UCSD-AML1 (cell line): ENCODE measurements around the gene USP7.
A peak's percentile ranks its signal among the peaks of the same experiment; 100 is the strongest.

Source experiments
- DNase-seq: peaks from one replicate; lab custom pipeline; 2025; ENCODE audit not compliant: unreplicated experiment; lab: John Stamatoyannopoulos, UW

The USP7 gene

GRCh38 chr16:8953064-8953463 is 10.6 kb downstream of the USP7 start:
- no peak for DNase-seq

DNA sequence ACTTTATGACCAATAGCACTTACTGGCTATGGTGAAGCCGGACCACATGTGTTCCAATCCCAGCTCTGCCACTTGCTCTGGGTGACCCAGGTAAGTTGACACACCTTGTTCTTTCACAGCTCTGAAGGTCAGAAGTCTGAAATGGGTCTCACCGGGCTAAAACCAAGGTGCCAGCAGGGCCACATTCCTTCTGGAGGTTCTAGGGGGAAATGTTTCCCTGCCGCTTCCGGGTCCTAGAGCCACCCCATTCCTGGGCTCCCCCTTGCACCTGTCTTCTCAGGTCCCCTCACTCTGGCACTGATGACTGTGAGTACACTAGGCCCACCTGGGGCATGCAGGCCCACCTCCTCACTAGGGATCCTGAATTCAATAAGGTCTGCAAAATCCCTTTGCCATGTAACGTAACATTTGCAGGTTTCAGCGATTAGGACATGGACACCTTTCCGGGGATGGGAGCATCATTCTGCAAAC is 11.4 kb downstream of the USP7 start:
- DNase-seq = no peak

DNA sequence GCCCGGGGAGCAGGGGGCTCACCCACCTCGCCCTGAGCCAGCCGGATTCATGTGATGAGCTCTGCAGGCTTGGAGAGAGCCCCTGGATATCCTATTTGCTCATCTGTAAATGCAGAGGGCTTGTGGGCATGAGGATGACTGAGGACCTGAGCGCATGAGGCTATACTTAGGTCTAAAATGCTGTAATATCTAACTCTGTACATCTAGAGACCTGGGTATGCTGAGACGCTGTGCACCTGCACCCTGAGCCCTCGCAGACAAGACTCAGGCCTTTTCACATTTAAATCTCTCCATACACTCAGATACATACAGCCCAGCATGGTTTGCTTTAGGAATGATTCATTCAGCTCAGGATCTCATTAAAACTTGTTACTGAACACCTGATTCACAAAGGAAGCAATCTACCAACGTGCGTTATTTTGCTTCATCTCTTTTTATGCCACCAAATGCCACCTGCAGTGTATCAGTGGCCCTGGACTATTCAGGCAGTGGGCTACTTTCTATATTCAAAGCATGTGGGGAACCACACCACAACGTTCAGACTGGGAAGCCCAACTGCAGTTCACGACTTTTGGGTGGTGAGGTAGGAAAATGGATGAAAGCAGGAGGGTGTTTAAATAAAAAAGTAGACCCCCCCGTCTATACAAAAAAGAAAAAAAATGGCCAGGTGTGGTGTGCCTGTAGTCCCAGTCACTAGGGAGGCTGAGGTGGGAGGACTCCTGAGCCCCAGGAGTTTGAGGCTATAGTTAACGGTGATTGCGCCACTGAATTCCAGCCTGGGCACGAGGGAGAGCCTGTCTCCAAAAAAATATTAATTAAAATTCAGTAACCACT is 12.0 kb downstream of the USP7 start:
- no peak for DNase-seq

- no peak for DNase-seq
These were observed 13.1 kb downstream of the USP7 start for GRCh38 chr16:8950580-8951077.

- no peak for DNase-seq
These were observed 13.9 kb downstream of the USP7 start for GRCh38 chr16:8949536-8950418.

DNA sequence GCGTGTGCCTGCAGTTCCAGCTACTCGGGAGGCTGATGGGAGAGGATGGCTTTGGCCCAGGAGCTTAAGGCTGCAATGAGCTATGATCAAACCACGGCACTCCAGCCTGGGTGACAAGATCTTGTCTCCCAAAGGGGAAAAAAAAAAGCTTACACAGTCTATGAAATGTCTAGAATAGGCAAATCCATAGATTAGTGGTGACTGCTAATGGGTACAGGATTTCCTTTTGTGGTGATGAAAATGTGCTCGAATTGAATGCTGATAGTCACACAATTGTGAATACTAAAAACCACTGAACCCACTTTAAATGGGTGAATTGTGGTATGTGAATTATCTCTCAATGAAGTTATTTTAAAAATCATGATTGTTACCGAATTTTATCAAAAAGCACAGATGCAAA is 14.9 kb downstream of the USP7 start:
- no peak for DNase-seq

DNA sequence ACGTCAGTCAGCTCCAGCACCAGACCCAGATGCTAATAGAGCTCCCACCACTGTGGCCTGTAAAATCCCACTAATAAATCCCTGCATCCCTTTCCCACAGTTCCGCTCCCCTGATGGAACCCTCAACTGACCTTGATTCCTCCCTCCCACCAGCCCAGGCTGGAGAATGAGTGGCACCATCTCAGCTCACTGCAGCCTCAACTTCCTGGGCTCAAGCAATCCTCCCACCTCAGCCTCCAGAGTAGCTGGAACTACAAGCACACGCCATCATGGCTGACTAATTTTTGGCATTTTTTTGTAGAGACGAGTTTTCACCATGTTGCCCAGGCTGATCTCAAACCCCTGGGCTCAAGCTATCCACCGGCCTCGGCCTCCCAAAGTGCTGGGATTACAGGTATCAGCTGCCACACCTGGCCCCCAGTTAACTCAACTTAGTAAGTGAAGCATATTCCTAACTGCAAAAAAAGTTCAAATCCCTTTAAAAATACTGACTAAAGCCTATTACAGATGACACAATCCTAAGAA is 15.6 kb downstream of the USP7 start:
- DNase-seq = no peak

GRCh38 chr16:8946544-8946943 is 17.2 kb downstream of the USP7 start:
- DNase-seq = no peak

GRCh38 chr16:8945626-8946296 is 17.9 kb downstream of the USP7 start:
- DNase-seq = no peak

DNA sequence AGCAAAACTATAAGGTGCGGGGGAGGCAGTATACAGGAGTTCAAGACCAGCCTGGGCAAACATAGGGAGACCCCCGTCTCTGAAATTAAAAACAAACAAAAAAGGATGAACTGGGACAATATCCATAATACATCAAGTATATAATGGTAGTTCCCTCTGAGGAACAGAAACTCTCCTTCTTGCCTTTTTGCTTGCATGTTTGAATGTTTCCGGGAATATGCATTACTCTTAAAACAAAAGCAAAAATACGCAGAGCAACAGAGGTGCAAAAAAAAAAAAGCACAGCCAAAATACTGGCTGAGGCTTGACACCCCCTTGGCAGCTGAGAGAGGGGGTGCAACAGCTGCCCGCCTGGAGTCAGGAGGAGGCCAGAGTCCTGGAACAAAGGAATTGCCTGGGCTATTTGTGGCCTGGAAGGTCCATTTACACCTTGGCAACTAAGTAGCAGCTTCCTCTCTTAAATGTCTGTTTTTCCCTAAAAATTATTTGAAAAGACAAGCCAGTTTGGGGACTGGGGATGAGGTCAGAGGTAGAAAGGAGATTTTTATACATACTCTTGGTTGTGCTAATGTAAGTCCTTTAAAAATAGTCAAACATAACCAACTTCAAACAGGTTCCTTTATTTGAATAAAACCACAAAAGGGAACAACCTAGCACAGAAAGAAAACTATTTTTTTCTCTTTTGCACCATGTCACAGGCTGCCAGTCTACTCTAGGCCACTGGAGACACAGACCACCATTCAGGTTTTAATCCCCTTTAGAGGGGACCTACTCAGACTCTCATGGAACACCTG is 19.5 kb downstream of the USP7 start:
- no peak for DNase-seq

DNA sequence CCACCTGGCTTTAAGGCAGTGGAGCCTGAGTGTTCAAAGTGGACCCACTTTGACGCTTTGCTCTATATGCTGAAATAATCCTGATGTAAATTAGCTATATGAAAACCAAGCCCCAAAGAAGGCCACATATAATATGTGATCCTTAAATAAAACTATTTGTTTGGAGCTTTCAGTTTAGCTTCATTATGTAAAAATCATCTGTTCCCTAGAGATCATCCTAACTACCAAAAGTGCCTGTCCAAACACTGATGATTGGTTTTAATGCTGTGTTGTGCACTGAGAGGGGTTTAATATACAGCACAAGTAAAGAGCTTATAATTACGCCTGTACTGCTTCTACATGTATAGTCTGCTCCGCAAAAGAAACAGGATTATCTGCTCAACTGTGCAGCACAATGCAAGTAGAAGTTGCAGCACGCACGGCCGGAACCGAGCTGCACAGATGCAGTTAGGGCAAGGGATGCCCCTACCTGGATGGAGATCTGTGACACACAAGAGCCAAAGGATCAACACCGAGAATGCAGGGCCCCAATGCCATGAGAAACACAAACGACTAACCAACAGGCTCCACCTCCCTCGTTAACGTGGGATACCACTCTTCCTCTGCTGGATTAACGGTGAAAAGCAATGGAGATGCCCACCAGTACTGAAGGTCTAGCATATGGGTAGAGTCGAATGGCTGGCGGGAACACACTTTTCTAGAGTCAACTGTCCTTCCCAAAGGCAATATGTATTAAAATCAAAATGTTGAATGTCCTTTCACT is 20.5 kb downstream of the USP7 start:
- no peak for DNase-seq

DNA sequence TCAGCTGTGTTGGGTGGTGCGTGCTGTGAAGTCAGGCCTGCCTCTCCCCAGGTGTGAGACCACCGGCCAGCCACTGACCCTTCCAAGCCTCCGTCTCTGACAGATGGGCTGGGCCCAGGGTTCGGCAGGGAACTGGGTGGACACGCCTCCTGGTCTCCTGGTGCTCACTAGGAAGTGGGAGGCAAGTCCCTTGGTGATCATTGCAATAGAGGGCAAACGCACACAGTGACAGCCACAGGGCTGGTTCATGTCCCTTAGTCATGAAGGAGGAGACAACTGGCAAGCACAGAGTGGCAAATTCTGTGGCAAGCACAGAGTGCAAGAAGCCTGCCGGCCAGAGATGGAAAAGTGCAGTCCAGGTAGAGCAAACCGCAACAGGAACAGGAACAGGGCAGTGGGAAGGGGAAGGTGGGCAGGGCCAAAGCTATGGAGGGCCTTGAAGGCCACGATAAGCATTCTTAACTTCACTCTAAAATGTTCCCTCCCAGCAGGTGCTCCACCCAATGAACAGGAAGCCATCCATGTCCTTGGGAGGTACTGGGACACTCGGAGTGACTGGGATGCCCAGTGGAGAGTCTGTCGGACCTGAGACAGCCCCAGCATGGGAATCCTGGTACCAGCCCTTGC is 21.9 kb downstream of the USP7 start:
- DNase-seq = no peak

DNA sequence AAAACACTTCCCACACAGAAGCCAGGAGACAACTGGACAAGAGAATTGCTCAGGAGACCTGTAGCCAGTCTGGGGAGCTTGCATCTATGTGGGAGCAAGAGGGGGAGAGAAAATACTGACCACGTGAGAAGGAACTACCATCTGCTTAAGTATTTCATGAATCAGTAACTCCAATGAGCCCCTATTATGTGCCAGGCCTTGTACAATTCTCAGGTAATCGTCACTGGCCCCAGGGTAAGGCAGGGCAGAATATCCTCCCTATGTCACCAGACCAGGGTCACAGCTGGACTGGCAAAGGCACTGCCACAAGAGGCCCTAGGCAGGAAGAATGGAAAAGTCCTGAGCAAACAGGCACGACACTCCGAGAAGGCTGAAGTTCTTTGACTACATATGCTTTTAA is 25.9 kb downstream of the USP7 start:
- no peak for DNase-seq

GRCh38 chr16:8936421-8936820 is 27.3 kb downstream of the USP7 start:
- DNase-seq = no peak

DNA sequence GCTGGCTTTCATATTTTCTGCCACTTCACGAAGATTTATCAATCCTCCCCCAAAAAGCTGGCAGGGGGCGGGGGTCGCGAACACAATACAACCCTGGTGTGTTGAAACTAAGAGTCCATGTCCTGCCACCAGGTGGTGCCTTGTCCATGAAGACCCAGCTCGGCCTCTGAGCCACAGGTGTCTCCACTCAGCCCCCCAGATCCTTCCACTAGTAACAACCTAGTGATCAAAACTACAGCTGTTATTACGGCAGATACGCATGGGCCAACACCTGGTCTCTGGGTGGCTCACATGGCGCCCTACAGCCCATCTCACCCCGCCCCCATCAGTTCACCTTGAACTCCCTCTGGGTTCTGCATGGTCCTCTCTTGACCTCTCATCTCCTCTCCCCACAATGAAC is 27.7 kb downstream of the USP7 start:
- DNase-seq = no peak

GRCh38 chr16:8934601-8935000 is 29.1 kb downstream of the USP7 start:
- no peak for DNase-seq

GRCh38 chr16:8931859-8932258 is 31.8 kb downstream of the USP7 start:
- DNase-seq = peak; percentile 30

GRCh38 chr16:8929086-8929748 is 34.5 kb downstream of the USP7 start:
- DNase-seq = no peak
